Epithelial cell of alveolus of lung (primary cell): ENCODE results near the gene TMEM161B. TPM values are rescaled to one million over a fixed set of nuclear protein-coding genes. Genes with fewer than 3 reads are reported as not detected.

Source experiments
- total RNA-seq: library from RNA; depleted of rRNA; stranded (reverse); fragments of >200 nt; gene quantifications from 2 replicates; pipeline ENCODE4 v1.2.1, GENCODE V29; 2015

The TMEM161B gene
- 6.2 and 14.5 TPM in 2 replicates for total RNA-seq

GRCh38 chr5:88268385-88269184 lies at the start of gene TMEM161B:
TSS of gene TMEM161B (minus strand) at chr5:88268845. CDS start at chr5:88268723, 122 bp downstream.

